Measurements from ENCODE around the gene NEUROG3.

The NEUROG3 gene, protein sequence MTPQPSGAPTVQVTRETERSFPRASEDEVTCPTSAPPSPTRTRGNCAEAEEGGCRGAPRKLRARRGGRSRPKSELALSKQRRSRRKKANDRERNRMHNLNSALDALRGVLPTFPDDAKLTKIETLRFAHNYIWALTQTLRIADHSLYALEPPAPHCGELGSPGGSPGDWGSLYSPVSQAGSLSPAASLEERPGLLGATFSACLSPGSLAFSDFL

DNA sequence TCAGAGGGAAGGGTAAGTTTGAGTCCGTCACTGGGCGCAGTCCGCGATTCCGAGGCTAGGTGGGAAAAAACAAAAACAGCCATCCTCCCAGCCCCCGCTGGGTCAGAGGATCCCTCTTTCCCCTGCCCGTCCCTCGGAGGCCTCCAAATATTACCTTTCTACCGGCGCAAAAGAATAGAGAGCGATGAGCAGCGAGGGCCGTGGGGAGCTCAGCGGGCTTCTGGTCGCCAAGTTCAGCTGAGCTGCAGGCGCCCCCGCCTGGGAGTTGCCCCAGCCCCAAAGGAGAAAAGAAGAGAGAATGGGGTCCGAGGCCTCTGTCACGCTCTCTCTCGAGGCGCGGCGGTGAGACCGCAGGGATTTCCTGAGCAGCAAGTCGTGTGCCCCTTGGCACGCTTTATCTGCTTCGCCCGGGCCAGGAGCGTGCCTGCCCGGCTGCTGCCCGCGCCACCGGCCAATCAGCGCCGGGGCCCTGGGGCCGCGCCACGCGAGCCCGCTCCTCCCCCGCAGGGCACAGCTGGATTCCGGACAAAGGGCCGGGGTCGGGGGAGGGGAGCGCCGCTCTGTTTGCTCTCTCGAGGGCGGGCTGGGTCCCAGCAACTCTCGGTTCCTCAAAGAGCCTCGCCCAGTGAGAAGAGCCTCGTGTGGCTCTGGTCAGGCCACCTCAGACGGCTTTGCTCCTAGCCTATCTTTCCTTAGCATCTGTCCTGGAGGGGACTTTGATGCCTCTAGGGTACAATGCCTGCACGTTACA, at the start of gene NEUROG3:
Gene NEUROG3, minus strand, starts transcription at position 367 of the 751 bp plus-strand sequence. CDS start 379 bp downstream, outside the sequence.
- no peak for DNase-seq
- TF ChIP-seq GATA1 (IDR thresholded peaks at IDR 0.05; ENCODE audit: low read depth, low read length) (no peak), POLR2A (IDR thresholded peaks at IDR 0.05; ENCODE audit: low read length) (no peak)

DNA sequence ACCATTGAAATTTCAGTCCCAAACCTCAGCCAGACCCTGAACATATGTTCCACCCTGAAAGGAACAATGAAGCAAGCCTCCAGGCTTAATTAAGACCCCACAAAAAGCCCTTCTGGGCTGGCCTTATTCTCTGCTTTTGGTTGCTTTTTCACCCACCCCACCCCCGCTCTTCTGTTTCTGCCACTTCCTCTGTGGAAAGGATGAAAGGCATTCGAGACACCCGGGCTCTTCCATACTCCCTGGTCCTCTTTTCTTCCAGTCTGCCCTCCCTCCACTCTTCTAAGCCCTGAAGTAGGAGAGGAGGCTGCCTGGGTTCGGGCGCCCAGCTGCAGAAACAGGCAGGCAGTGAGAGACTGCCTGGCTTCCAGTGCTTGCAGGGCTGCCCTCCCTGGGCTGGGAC, 47.4 kb upstream of the NEUROG3 start:
- DNase-seq = no peak
- TF ChIP-seq POLR2A (IDR thresholded peaks at IDR 0.05; ENCODE audit: low read length) (no peak), GATA1 (IDR thresholded peaks at IDR 0.05; ENCODE audit: low read depth, low read length) (no peak)

DNA sequence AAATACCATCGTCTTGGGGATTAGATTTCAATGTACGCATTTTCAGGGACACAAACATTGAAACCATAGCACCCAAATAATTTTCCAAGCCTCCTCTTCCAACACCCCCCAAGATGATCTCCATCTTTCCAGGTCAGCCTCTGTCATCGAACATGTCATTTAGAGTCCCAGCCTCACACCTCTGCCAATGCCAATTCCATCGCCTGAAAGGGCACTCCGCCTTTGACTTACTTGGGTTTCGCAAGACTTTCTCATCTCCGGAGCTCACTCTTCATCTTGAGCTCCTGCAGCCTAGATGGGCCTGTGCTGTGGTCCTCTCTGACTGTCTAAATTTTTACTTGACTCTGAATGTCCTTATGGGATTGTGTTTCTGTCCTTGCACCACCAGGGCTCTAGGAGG, 46.4 kb upstream of the NEUROG3 start:
- no peak for TF ChIP-seq POLR2A (IDR thresholded peaks at IDR 0.05; ENCODE audit: low read length)
- TF ChIP-seq GATA1 (IDR thresholded peaks at IDR 0.05; ENCODE audit: low read depth, low read length) = no peak
- DNase-seq = no peak

DNA sequence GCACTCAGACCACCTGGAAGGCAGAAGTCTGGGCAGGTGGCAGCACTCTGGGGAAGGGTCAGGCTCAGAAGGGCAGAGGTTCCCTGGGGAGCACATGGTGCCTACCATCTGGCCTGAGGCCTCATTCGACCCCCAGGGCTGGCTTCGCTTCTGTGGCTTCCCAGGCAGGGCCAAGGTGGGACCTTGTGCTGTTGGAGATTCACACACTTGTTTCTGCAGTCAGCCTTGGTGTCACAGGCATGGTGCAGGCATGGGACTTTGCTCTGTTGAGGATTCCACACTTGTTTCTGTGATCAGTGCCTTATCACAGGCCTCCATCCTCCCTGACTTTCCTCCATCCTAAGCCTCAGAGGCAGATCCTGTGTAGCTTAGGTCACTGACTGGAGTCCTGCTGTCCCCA, 45.5 kb upstream of the NEUROG3 start:
- TF ChIP-seq GATA1 (IDR thresholded peaks at IDR 0.05; ENCODE audit: low read depth, low read length) (no peak), POLR2A (IDR thresholded peaks at IDR 0.05; ENCODE audit: low read length) (no peak)
- no peak for DNase-seq

- DNase-seq = no peak
- TF ChIP-seq POLR2A (IDR thresholded peaks at IDR 0.05; ENCODE audit: low read length) (no peak), GATA1 (IDR thresholded peaks at IDR 0.05; ENCODE audit: low read depth, low read length) (no peak)
Measured at GRCh38 chr10:69616358-69616757, 43.1 kb upstream of the NEUROG3 start.

DNA sequence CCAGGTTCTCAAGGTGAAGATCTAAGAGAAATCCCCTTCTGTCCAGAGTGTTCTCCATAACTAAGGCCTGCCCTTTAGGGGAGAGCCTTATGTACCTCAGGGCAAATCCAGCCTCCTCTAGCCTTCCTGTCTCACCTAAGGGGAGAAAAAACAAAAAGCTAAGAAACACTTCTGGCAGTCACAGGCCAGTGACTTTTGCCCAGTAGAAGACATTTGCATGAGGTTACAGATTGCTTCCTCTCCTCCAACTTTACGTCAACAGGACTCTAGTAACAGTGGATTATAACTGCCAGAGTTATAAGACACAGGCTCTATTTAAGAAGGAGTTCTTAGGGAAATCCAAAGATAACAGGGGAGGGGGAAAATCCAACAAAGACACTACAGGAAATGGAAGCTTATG, 40.9 kb upstream of the NEUROG3 start:
- no peak for TF ChIP-seq GATA1 (IDR thresholded peaks at IDR 0.05; ENCODE audit: low read depth, low read length)
- TF ChIP-seq POLR2A (IDR thresholded peaks at IDR 0.05; ENCODE audit: low read length) = no peak

GRCh38 chr10:69612760-69613159, 39.5 kb upstream of the NEUROG3 start:
- TF ChIP-seq POLR2A (IDR thresholded peaks at IDR 0.05; ENCODE audit: low read length) (no peak), GATA1 (IDR thresholded peaks at IDR 0.05; ENCODE audit: low read depth, low read length) (no peak)
- no peak for DNase-seq

More for the DNA sequence above, 40.9 kb upstream of the NEUROG3 start:
- DNase-seq = no peak

GRCh38 chr10:69609077-69609476, 35.9 kb upstream of the NEUROG3 start:
- DNase-seq = no peak
- TF ChIP-seq POLR2A (IDR thresholded peaks at IDR 0.05; ENCODE audit: low read length) = no peak
- no peak for TF ChIP-seq GATA1 (IDR thresholded peaks at IDR 0.05; ENCODE audit: low read depth, low read length)

DNA sequence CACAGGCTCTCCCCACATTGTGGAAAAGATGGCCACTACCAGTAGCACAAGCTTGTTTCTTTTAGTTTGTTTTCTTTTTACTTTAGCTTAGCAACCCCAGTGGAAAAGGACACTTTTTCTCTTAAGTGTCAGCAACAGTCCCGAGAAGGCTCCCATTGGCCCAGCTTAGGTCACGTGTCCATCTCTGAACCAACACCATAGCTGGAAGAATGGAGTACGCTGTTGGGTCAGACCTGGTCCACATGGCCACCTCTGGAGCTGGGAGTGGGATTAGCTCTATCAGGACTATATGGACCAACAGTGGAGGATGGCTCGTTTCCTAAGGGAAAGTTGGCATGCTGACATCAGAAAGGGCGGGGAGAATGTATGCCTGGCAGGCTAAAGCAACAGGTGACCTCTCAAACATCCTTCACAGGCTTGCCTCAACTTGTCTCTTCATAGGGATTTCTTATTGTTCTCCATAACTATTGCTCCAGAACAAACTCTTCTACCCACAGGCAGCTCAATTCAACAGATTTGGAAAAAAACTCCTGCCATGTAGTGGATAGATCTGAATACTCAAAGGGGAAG, 27.6 kb upstream of the NEUROG3 start:
- no peak for DNase-seq
- TF ChIP-seq GATA1 (IDR thresholded peaks at IDR 0.05; ENCODE audit: low read depth, low read length) (no peak), POLR2A (IDR thresholded peaks at IDR 0.05; ENCODE audit: low read length) (no peak)

DNA sequence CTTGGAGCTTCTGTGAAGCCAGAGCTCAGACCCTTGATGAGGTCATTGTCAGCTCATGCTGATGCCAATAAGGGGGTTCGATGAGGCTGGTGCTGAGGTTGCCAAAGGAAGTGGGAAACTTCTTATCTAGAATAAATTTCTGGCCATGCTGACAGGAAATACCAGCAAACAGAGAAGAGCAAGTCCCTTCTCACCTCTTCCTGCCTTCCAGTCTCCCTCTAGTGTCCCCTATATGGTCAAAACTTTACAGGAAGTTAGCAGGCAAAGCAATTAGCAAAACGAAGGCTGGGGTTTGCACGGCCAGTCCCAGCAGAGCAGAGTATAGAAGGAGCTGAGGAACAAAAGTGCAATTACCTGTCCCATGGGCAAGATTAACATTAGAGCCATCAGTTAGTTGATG, 15.1 kb upstream of the NEUROG3 start:
- no peak for DNase-seq
- TF ChIP-seq GATA1 (IDR thresholded peaks at IDR 0.05; ENCODE audit: low read depth, low read length) (no peak), POLR2A (IDR thresholded peaks at IDR 0.05; ENCODE audit: low read length) (no peak)

- DNase-seq = no peak
Measured at GRCh38 chr10:69584624-69585023, 11.4 kb upstream of the NEUROG3 start.

GRCh38 chr10:69583106-69583505, 9.9 kb upstream of the NEUROG3 start:
- TF ChIP-seq POLR2A (IDR thresholded peaks at IDR 0.05; ENCODE audit: low read length) (no peak), GATA1 (IDR thresholded peaks at IDR 0.05; ENCODE audit: low read depth, low read length) (no peak)
- no peak for DNase-seq

More at GRCh38 chr10:69584624-69585023, 11.4 kb upstream of the NEUROG3 start:
- TF ChIP-seq GATA1 (IDR thresholded peaks at IDR 0.05; ENCODE audit: low read depth, low read length) = no peak
- TF ChIP-seq POLR2A (IDR thresholded peaks at IDR 0.05; ENCODE audit: low read length) = no peak

DNA sequence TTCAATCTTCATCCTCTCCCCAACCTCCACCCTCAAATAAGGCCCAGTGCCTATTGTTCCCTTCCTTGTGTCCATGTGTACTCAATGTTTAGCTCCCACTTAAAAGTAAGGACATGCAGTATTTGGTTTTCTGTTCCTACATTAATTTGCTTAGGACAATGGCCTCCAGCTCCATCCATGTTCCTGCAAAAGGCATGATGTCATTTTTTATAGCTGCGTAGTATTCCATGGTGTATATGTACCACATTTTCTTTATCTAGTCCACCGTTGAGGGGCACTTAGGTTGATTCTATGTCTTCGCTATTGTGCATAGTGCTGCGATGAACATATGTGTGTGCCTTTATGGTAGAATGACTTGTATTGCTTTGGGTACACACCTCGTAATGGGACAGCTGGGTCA, 7.2 kb upstream of the NEUROG3 start:
- TF ChIP-seq POLR2A (IDR thresholded peaks at IDR 0.05; ENCODE audit: low read length) = no peak
- TF ChIP-seq GATA1 (IDR thresholded peaks at IDR 0.05; ENCODE audit: low read depth, low read length) = no peak
- DNase-seq = no peak

DNA sequence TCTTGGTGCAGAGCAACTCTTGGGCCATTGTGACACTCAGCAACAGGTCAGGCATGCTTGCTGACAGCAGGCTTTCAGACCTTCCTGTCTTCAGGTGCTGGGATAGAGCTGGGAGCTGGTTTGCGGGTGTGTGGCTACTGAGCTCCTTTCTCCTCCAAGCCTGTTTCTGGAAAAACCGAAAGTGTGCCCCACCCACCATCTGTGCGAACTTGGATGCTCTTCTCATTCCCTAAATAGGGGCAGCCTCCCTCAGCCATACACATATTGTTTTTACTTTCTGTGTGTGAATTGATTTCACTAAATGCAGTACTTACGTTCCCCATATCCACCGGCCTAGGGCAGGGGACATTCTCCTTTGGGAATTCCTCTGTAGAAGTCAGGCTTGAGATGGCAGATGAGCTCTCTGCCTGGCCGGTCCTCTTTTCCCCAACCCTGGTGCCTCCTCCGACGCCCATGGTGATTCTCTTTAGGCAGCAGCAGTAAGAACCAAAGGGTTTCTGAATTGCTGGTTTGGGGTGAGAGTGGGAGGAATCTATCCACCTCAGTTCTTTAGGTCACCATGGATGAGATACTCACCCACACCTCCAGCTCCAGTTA, 6.3 kb upstream of the NEUROG3 start:
- TF ChIP-seq GATA1 (IDR thresholded peaks at IDR 0.05; ENCODE audit: low read depth, low read length) (no peak), POLR2A (IDR thresholded peaks at IDR 0.05; ENCODE audit: low read length) (no peak)
- no peak for DNase-seq
